ENCODE results near the gene GAK.

The GAK gene

DNA sequence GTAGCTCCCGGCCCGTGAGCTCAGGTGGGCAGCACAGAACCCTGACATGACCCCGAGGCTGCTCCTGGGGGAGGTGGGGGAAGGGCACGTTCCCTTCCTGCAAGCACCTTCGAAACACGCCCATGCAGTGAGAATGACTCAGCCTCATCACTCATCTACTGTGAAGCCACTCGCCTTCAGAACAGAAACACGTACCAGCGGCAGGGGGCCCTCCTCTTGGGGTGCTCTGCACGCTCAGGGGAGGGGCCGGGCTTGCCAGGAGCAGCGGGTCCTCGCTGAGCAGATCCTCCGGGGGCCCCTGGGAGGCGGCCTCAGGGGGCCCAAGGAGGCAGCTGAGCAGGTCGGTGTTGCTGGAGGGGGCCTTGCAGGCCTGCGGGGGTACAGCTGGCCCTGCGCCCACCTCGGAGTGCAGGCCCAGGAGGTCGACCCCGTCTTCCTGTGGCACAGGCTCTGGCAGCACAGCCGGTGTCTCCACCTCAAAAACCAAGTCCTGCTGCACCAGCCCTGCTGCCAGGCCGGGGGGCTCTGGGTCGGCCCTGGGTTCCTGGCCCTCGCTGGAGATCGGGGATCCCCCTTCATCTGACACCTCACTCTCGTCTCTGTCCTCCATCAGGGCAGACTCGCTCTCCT lies 65.2 kb downstream of the GAK start:
- no peak for DNase-seq

DNA sequence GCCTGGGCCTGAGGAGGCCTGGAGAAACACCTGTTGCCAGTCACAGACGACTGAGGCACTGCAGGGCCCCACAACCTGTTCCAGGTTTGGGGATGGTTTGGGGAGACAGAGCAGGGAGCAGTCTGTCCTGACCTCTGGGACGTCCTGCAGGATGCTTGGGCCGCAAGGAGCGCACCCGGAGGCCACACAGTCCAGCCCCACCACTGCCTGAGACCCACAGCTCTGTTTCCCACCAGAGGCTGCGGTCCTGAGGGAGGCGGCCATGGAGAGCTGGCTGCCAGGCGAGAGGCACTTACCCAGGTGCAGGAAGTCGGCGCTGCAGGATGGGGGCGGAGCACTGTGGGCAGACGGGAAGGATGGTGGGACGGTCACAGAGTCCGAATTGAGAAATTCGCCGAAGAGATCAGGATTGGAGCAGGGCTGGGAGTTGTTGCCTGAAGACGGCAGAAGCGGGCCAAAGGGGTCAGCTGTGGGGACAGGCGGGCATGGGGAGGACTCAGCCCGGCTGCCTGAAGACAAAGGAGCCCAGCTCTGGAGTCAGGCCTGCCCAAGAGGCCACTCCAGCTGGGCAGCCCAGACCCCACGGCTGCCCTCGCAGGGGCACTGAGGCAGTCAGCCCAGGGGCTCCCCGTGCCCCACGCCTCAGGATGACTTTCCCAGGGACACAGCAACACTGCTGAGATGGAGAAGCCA lies 65.9 kb downstream of the GAK start:
- DNase-seq = no peak

DNA sequence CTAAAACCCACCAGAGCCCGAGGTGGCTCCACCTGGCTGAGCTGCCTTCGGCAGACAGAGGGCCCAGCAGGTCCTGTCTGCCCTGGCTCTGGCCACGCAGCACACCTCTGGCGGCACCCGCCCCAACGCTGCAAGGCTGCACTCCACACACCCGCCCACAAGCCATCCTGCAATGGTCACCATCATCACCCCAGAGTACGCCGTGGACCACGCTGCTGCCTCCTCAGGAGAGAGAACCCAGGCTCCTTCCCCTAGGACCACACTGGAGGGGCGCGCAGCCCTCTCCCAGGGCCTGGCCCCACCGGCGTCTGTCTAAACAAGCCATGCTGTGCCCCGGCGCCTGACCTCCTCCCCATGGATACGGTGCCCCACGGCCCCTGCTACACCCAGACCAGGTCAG lies 66.5 kb downstream of the GAK start:
- DNase-seq = no peak

GRCh38 chr4:865121-865465 lies 67.0 kb downstream of the GAK start:
- no peak for DNase-seq

GRCh38 chr4:864456-865120 lies 67.5 kb downstream of the GAK start:
- no peak for DNase-seq

- DNase-seq = no peak
Measured at GRCh38 chr4:860561-860960, 71.6 kb downstream of the GAK start.

DNA sequence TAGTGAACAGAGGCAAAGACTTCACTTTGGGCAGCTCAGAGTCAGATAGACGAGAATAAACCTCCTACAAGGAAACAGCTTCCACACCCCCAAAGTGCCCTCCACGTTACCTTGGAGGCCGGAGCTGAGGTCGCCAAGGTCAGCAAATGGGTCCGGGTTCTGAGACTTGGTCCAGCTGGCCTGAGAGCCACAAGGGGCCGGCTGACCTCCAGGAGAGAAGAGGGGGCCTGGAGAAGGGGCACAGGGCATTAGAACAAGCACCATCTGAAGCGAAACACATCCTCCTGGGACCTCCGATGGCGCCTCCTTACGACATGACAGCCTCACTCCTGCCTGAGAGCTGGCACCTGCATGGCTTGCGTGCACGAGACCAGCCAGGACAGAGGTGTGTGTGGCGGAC lies 72.6 kb downstream of the GAK start:
- DNase-seq = no peak

- no peak for DNase-seq
Measured at GRCh38 chr4:858831-859451, 73.2 kb downstream of the GAK start.

DNA sequence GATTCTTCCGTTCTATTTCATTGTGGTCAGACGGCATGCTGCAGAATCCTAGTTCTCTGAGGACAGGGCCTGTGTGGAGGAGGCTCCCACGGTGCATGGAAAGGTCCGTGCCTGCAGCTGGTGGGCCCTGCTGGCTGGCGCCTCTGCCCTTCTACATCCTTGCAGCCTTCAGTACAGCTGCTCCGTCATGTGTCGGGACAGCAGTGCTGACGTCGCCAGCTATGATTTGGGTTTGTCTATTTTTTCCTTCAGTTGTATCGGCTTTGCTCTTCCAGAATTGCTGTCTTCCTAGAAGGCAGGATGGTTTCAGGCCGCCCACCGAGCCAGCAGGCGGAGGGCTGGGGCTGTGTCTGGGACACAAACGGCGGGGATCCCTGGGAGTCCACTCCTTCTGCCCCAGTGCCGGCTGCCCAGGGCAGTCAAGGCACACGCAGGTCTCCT lies 74.1 kb downstream of the GAK start:
- no peak for DNase-seq

DNA sequence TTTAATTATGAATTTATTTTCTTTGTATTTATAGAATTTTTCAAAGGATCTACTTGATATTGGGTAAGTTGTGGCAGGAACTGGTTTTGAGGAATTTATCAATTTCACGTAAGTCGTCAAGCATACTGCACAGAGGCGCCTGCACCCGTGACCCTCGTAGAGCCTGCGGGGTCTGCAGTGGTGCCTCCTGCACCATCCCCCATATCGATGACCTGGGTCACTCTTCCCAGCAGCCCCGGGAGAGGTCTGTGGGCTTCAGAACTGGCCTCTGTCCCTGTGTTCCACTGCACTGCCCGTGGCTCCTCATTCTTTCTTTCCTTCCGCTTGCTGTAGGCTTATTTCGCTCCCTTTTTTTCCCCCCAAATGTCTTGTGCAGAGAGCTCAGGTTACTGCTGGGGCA lies 74.7 kb downstream of the GAK start:
- no peak for DNase-seq

- DNase-seq = no peak
Measured at GRCh38 chr4:856225-856901, 75.8 kb downstream of the GAK start.

DNA sequence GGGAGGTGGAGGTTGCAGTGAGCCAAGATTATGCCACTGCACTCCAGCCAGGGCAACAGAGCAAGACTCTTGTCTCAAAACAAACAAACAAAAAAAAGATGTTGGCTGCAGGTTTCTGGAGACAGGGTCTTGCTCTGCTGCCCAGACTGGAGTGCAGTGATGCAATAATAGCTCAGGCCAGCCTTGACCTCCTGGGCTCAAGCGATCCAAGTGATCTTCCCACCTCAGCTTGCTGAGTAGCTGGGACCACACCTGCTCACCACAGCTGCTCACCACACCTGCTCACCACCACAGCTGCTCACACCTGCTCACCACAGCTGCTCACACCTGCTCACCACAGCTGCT lies 76.3 kb downstream of the GAK start:
- DNase-seq = no peak

DNA sequence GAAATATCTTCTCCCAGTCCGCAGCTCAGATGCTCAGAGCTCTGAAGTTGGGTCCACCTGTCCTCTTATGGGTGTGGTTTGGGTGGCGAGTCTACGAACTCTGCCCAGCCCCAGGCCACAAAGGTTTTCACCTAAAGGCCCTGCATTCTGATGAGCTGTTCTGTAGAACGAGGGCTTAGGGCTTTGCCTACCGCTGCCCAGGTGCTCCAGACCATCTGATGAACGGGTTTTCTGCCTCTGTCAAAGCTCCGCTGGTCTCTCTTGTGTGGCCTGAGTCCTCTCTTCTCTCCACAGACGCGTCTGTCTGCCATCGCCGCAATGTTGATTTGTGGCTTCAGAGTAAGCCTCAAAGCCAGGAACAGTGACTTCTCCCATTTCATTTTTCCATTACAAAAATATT lies 77.8 kb downstream of the GAK start:
- DNase-seq = no peak

GRCh38 chr4:853416-853781 lies 78.7 kb downstream of the GAK start:
- DNase-seq = no peak

GRCh38 chr4:851701-852430 lies 80.2 kb downstream of the GAK start:
- no peak for DNase-seq

GRCh38 chr4:850323-850945 lies 81.7 kb downstream of the GAK start:
- DNase-seq = no peak

DNA sequence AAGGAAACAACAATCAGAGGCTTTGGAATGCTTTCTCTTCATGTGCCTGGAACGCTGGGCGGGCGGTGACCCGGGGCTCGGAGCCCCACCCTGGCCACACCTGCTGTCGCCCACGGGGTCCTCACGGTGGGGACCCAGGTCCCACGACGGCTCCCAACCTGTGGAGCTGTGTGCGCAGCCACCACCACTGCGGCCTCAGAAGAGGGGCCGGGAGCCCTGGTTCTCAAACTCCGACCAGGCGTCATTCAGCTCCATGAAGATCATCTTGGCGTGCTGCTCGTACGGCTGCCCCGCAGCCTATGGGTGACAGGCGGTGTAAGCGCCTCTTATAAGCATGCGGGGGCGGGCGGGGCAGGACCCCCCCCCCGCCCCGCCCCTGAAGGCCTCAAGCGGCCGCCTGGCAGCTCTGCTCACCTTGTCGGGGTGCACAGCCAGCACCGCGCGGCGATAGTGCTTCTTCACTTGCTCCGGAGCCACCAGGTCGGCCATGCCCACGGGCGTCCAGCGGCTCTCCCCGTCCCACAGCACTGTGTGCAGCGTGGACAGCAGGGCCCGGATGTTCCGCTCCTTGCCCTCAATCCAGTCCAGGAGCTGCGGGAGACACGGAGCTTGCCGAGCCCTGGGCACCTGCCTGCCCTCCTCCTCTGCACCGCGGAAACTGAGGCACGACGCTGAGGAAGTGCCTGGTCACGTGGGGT lies 82.5 kb downstream of the GAK start:
- no peak for DNase-seq

DNA sequence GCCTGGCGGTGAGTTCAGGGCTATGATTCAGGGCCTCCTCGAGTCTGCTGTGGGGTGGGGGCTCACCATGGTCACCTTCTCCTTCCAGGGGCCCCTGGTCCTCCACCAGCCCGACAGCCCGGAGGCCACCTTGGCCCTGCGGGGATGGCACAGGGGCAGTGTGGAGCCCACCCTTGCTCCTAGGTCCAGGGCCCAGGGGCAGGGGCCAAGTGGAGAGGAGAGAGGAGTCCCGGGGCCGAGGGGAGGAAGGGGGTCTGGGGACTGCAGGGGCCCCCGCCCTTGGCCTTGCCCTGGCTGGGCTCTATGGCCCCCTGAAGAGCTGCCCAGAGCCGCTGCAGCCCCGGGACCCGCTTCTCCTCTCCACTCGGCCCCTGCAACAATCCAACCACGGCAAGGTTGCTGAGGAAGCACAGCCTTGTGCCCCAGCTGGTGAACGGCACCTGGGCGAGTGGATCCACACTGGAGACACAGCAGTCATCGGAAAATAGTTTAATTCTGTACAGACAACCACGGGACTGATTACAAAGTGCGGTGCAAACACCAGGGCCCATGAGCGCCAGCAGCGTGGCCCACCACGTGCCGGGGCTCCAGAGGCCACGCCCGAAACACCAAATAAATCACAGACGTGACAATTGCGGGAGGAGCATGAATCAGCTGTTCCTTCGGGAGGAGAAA lies 83.2 kb downstream of the GAK start:
- no peak for DNase-seq

DNA sequence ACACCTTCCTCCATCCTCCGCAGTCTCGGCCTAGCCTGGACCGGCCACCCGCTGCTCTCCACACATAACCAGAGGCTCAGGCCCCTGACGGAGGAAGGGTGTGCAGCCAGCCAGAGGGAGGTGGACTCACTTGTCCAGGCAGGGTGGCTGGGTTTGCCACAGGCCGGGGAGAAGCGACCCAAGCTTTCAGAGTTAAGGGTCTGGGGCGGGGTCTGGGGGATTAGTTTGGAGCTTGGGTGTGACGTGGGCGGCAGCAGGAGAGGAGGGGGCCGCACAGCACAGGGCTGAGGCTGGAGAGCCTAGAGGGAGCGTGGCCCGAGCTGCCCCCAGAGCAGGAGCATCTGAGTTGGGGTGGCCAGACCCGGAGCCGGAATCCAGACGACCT lies 83.8 kb downstream of the GAK start:
- DNase-seq = no peak

DNA sequence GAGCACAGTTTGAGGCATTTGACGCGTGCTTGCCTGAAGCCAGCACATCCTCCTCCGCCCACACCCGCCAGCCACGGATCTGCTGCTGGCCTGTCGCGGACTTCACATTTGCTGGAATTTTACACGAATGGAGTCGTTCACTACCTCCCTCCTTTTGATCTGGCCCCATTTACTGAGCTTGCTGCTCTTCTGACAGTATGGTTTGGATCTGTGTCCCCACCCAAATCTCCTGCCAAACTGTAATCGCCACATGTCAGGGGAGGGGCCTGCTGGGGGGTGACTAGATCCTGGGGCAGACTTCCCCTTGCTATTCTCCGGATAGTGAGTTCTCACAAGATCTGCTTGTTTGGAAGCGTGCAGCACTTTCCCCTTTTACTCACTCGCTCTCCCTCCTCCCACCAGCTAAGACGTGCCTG lies 86.3 kb downstream of the GAK start:
- no peak for DNase-seq

- no peak for DNase-seq
Measured at GRCh38 chr4:845233-845835, 86.8 kb downstream of the GAK start.

All from NCI-H526 treated with DMSO at 0.1 percent for 48 hours (cell line).